GM23338 (cell line): ENCODE results near the gene SCRG1. TPM values are rescaled to one million over a fixed set of nuclear protein-coding genes. Genes with fewer than 3 reads are reported as not detected.

Experiments used
- ATAC-seq: fragments of 200-7000 bp; cut with Tn5 transposase; 3 replicates; pipeline ENCODE4 v1.9.1; 2020
- DNase-seq: peaks from one replicate; pipeline ENCODE4 v3.0.0-alpha.2; 2015; ENCODE audit warnings: low spot score
- H2AFZ ChIP-seq: fragments of 200-600 bp; sonication (generic); 2 replicates; pipeline ENCODE4 v1.8.0; 2016; ENCODE audit warnings: antibody characterized with exemption, mild to moderate bottlenecking, moderate library complexity
- H3F3A ChIP-seq: fragments of 200-600 bp; sonication (generic); replicated peaks from 2 replicates; pipeline ENCODE4 v1.8.0; 2017; ENCODE audit warnings: antibody characterized with exemption, mixed run types, low read depth
- H3K27ac ChIP-seq: fragments of 200-600 bp; sonication (generic); 2 replicates; pipeline ENCODE4 v1.6.1; 2016; ENCODE audit warnings: low read depth
- H3K27me3 ChIP-seq: fragments of 200-600 bp; sonication (generic); 2 replicates; pipeline ENCODE4 v1.8.0; 2016; ENCODE audit warnings: mild to moderate bottlenecking, mixed run types, moderate library complexity; ENCODE audit not compliant: insufficient read depth
- H3K36me3 ChIP-seq: fragments of 200-600 bp; sonication (generic); 2 replicates; pipeline ENCODE4 v1.8.0; 2016; ENCODE audit warnings: mild to moderate bottlenecking; ENCODE audit not compliant: insufficient read depth
- H3K4me1 ChIP-seq: fragments of 200-600 bp; sonication (generic); 2 replicates; pipeline ENCODE4 v1.8.0; 2016; ENCODE audit warnings: mild to moderate bottlenecking, moderate library complexity; ENCODE audit not compliant: insufficient read depth
- H3K4me2 ChIP-seq: fragments of 200-600 bp; sonication (generic); 2 replicates; pipeline ENCODE4 v1.7.1; 2017; ENCODE audit warnings: mixed run types
- H3K4me3 ChIP-seq: fragments of 200-600 bp; sonication (generic); 2 replicates; pipeline ENCODE4 v1.6.1; 2016; ENCODE audit warnings: mixed run types
- H3K79me2 ChIP-seq: fragments of 200-600 bp; sonication (generic); replicated peaks from 2 replicates; pipeline ENCODE4 v1.8.0; 2017; ENCODE audit warnings: mild to moderate bottlenecking; ENCODE audit not compliant: insufficient read depth
- H3K9me2 ChIP-seq: fragments of 200-600 bp; sonication (generic); 2 replicates; pipeline ENCODE4 v1.8.0; 2017; ENCODE audit not compliant: insufficient read depth
- H4K20me1 ChIP-seq: fragments of 200-600 bp; sonication (generic); replicated peaks from 2 replicates; pipeline ENCODE4 v1.8.0; 2017; ENCODE audit warnings: mild to moderate bottlenecking; ENCODE audit not compliant: insufficient read depth
- H3K27ac Mint-ChIP-seq: 2 replicates; pipeline ENCODE4 v1.8.0; 2020; ENCODE audit warnings: inconsistent platforms, mild to moderate bottlenecking, moderate library complexity, mixed read lengths
- H3K27me3 Mint-ChIP-seq: 3 replicates; pipeline ENCODE4 v1.8.0; 2022; ENCODE audit warnings: low read depth, mild to moderate bottlenecking, moderate library complexity, mixed read lengths, inconsistent platforms; ENCODE audit not compliant: insufficient read depth, poor library complexity
- H3K36me3 Mint-ChIP-seq: 3 replicates; pipeline ENCODE4 v1.8.0; 2021; ENCODE audit warnings: low read depth, mild to moderate bottlenecking, inconsistent platforms, moderate library complexity, mixed read lengths
- H3K4me1 Mint-ChIP-seq: 3 replicates; pipeline ENCODE4 v1.8.0; 2020; ENCODE audit warnings: mild to moderate bottlenecking, inconsistent platforms, mixed read lengths
- H3K4me3 Mint-ChIP-seq: 3 replicates; pipeline ENCODE4 v1.8.0; 2021; ENCODE audit warnings: moderate library complexity, mild to moderate bottlenecking, inconsistent platforms, mixed read lengths
- H3K9me3 Mint-ChIP-seq: 3 replicates; pipeline ENCODE4 v1.8.0; 2020; ENCODE audit warnings: moderate library complexity, mild to moderate bottlenecking, inconsistent platforms, mixed read lengths
- CREB1 ChIP-seq: fragments of 250-450 bp; sonication (Bioruptor Pico); IDR thresholded peaks from 2 replicates; pipeline ENCODE4 v1.5.0; 2020; ENCODE audit warnings: low read depth, mild to moderate bottlenecking, moderate library complexity
- CTCF ChIP-seq, 2 experiments: fragments of 200-600 bp in 1 of 2; sonication (generic) in 1 of 2; conservative IDR thresholded peaks; 2 replicates each; pipeline versions ENCODE4 v1.5.1 to v1.6.1; 2016 to 2017; ENCODE audit warnings: antibody characterized with exemption in 2 of 2, low read depth in 2 of 2, mild to moderate bottlenecking in 2 of 2, moderate library complexity in 1 of 2
- ETS1 ChIP-seq: IDR thresholded peaks from 2 replicates; pipeline ENCODE4 v1.6.1; 2016; ENCODE audit warnings: antibody characterized with exemption
- EZH2 ChIP-seq: fragments of 200-600 bp; sonication (generic); IDR thresholded peaks from one replicate; pipeline ENCODE4 v1.8.0; 2017; ENCODE audit warnings: antibody characterized with exemption, mild to moderate bottlenecking, low read depth; ENCODE audit not compliant: unreplicated experiment
- EZH2phosphoT487 ChIP-seq: fragments of 200-600 bp; sonication (generic); IDR thresholded peaks from one replicate; pipeline ENCODE4 v1.8.1; 2018; ENCODE audit warnings: antibody characterized with exemption; ENCODE audit not compliant: unreplicated experiment
- JUNB ChIP-seq: IDR thresholded peaks from one replicate; pipeline ENCODE4 v1.6.1; 2016; ENCODE audit warnings: antibody characterized with exemption; ENCODE audit not compliant: unreplicated experiment
- NANOG ChIP-seq: IDR thresholded peaks from 2 replicates; pipeline ENCODE4 v1.6.1; 2016; ENCODE audit warnings: antibody characterized with exemption, borderline replicate concordance
- POLR2AphosphoS5 ChIP-seq: IDR thresholded peaks from 2 replicates; pipeline ENCODE4 v1.6.1; 2016; ENCODE audit warnings: antibody characterized with exemption, low read depth
- REST ChIP-seq: IDR thresholded peaks from one replicate; pipeline ENCODE4 v1.6.1; 2018; ENCODE audit warnings: antibody characterized with exemption; ENCODE audit not compliant: unreplicated experiment
- STAT1 ChIP-seq: IDR thresholded peaks from one replicate; pipeline ENCODE4 v1.6.1; 2016; ENCODE audit warnings: antibody characterized with exemption; ENCODE audit not compliant: unreplicated experiment
- ZNF114 ChIP-seq: fragments of 250-450 bp; sonication (Bioruptor Pico); IDR thresholded peaks from 2 replicates; pipeline ENCODE4 v1.5.0; 2020; ENCODE audit warnings: mild to moderate bottlenecking, moderate library complexity
- polyA plus RNA-seq: library from polyadenylated mRNA; unstranded; fragments of >200 nt; fragmentation: Nextera tagmentation; extraction: Ambion mirVana; gene quantifications from 2 replicates; pipeline ENCODE4 v1.2.1, GENCODE V29; 2016
- total RNA-seq: library from RNA; depleted of rRNA; stranded (reverse); fragments of >200 nt; shearing (Covaris generic); gene quantifications from 2 replicates; pipeline ENCODE4 v1.2.3, GENCODE V29; 2014

Gene SCRG1
- total and polyA plus RNA-seq, 2 experiments from 2014 or later: 0.45 TPM; not detected in 1

GRCh38 chr4:173432430-173432829, 33.5 kb upstream of the SCRG1 start (continued):
- TF ChIP-seq ETS1 (no peak), STAT1 (no peak), REST (no peak), EZH2phosphoT487 (no peak), EZH2 (no peak), CREB1 (CRISPR knock-in tag) (no peak), POLR2AphosphoS5 (no peak), JUNB (no peak), NANOG (no peak), ZNF114 (CRISPR knock-in tag) (no peak), CTCF (conservative IDR thresholded peaks at IDR 0.05; ENCODE audit: low read depth in 2 of 2) (no peak)

- no peak for TF ChIP-seq ZNF114 (CRISPR knock-in tag)
- no peak for TF ChIP-seq JUNB
- no peak for TF ChIP-seq EZH2phosphoT487
- TF ChIP-seq CTCF (conservative IDR thresholded peaks at IDR 0.05; ENCODE audit: low read depth in 2 of 2): no peak
- TF ChIP-seq POLR2AphosphoS5: no peak
- no peak for TF ChIP-seq ETS1
- no peaks in the 10 kb centered on the region for H3F3A ChIP-seq
- ATAC-seq (no peak), DNase-seq (no peak)
- peaks cover 3% of the 10 kb centered on the region for H3K27me3 Mint-ChIP-seq
- no peaks in the 10 kb centered on the region for H3K36me3 ChIP-seq
- no peak overlapping the region for H3K27ac ChIP-seq
- no peaks in the 10 kb centered on the region; the same call in 2 of the 3 replicates for H3K4me1 Mint-ChIP-seq
- H3K4me3 ChIP-seq: no peak overlapping the region
- H3K9me3 Mint-ChIP-seq: no peaks in the 10 kb centered on the region; the same call in 2 of the 3 replicates
- no peak overlapping the region for H3K4me3 Mint-ChIP-seq
- no peak overlapping the region for H3K27ac Mint-ChIP-seq
- no peaks in the 10 kb centered on the region for H3K27me3 ChIP-seq
- H3K4me1 ChIP-seq: no peaks in the 10 kb centered on the region
- H3K9me2 ChIP-seq: no peaks in the 10 kb centered on the region
- H2AFZ ChIP-seq: no peak overlapping the region
- no peaks in the 10 kb centered on the region; the same call in 2 of the 3 replicates for H3K36me3 Mint-ChIP-seq
- no peaks in the 10 kb centered on the region for H3K79me2 ChIP-seq
- H4K20me1 ChIP-seq: no peaks in the 10 kb centered on the region
- no peak overlapping the region for H3K4me2 ChIP-seq
Observed at GRCh38 chr4:173426064-173426463, 27.1 kb upstream of the SCRG1 start.
